HCT116 (cell line): Measurements from ENCODE around the gene ACP1. TPM values are rescaled to one million over a fixed set of nuclear protein-coding genes. Genes with fewer than 3 reads are reported as not detected.

Experiments
- ATAC-seq: fragments of 200-7000 bp; cut with Tn5 transposase; 2 replicates; pipeline ENCODE4 v1.9.1; 2020; ENCODE audit warnings: mild to moderate bottlenecking, moderate library complexity
- BruUV-seq: library from RNA; stranded (reverse); fragments of 400-500 nt; replicated peaks from 2 replicates; lab custom pipeline; 2021; lab: Mats Ljungman, UMichigan
- CTCF ChIA-PET: fragments of 300-600 bp; sonication (Branson Sonifier 250); formaldehyde crosslinking; loops from one replicate; lab custom pipeline; 2021; ENCODE audit warnings: antibody characterized with exemption; lab: Charles Lee
- POLR2A ChIA-PET: fragments of 300-600, 350-600 bp; sonication (Branson Sonifier 250); formaldehyde crosslinking; loops from one replicate; lab custom pipeline; 2021; ENCODE audit warnings: antibody characterized with exemption; lab: Charles Lee
- RAD21 ChIA-PET, 2 experiments: fragments of 300-600 bp; sonication (Branson Sonifier 250); formaldehyde crosslinking; loops; one replicate each; lab custom pipeline; 2023; ENCODE audit warnings: low total read pairs in 2 of 2; ENCODE audit not compliant: uncharacterized antibody in 2 of 2, unreplicated experiment in 2 of 2, low non-redundant PET in 1 of 2; lab: Charles Lee
- DNase-seq: peaks from one replicate; pipeline ENCODE4 v3.0.0-alpha.2; 2010; ENCODE audit warnings: low read depth, low spot score
- H2AFZ ChIP-seq: fragments of 200-600 bp; shearing (Covaris generic), sonication (generic); 2 replicates; pipeline ENCODE4 v1.6.1; 2017; ENCODE audit warnings: low read depth, mixed run types, mixed read lengths, antibody characterized with exemption, low read length; ENCODE audit not compliant: poor library complexity, severe bottlenecking
- H3K27ac ChIP-seq: 2 replicates; pipeline ENCODE4 v1.5.1; 2012; ENCODE audit warnings: low read depth, low read length
- H3K27me3 ChIP-seq: fragments of 200-600 bp; sonication (generic); 2 replicates; pipeline ENCODE4 v1.6.1; 2016; ENCODE audit warnings: mixed run types, low read length, mixed read lengths; ENCODE audit not compliant: insufficient read depth
- H3K36me3 ChIP-seq, 2 experiments: fragments of 200-500 bp in 1 of 2; fragments of 200-600 bp in 1 of 2; sonication (Bioruptor generic) in 1 of 2; sonication (generic) in 1 of 2; 2 replicates each; pipeline versions ENCODE4 v1.5.1 to v1.6.1; 2014 to 2016; ENCODE audit warnings: low read length in 2 of 2, inconsistent platforms in 1 of 2, mixed read lengths in 1 of 2, mixed run types in 1 of 2; ENCODE audit not compliant: insufficient read depth in 2 of 2, control insufficient read depth in 1 of 2
- H3K4me1 ChIP-seq, 2 experiments: fragments of 200-600 bp in 1 of 2; sonication (generic) in 1 of 2; 2 replicates each; pipeline versions ENCODE4 v1.5.1 to v1.6.1; 2012 to 2017; ENCODE audit warnings: low read length in 2 of 2, inconsistent platforms in 1 of 2, mild to moderate bottlenecking in 1 of 2, mixed read lengths in 1 of 2, mixed run types in 1 of 2, moderate library complexity in 1 of 2; ENCODE audit not compliant: insufficient read depth in 2 of 2, control insufficient read depth in 1 of 2
- H3K4me2 ChIP-seq: fragments of 200-600 bp; sonication (generic); 2 replicates; pipeline ENCODE4 v1.6.1; 2017; ENCODE audit warnings: mixed run types, low read length, mixed read lengths
- H3K4me3 ChIP-seq, 2 experiments: fragments of 200-600 bp in 1 of 2; sonication (generic) in 1 of 2; replicated peaks in 1 of 2; 2 replicates each; pipeline ENCODE4 v1.5.1; 2011 to 2016; ENCODE audit warnings: low read length in 2 of 2, control low read depth in 1 of 2, low read depth in 1 of 2, mild to moderate bottlenecking in 1 of 2, mixed read lengths in 1 of 2, mixed run types in 1 of 2
- H3K79me2 ChIP-seq: fragments of 200-600 bp; sonication (generic); 2 replicates; pipeline ENCODE4 v1.6.1; 2017; ENCODE audit warnings: mild to moderate bottlenecking, mixed run types, low read length, moderate library complexity, mixed read lengths; ENCODE audit not compliant: insufficient read depth
- H3K9ac ChIP-seq: fragments of 200-600 bp; sonication (generic); 2 replicates; pipeline ENCODE4 v1.6.1; 2016; ENCODE audit warnings: low read length, mixed read lengths
- H3K9me2 ChIP-seq: fragments of 200-600 bp; sonication (generic), shearing (Covaris generic); 2 replicates; pipeline ENCODE4 v1.6.1; 2017; ENCODE audit warnings: mixed run types, mild to moderate bottlenecking, moderate library complexity; ENCODE audit not compliant: insufficient read depth
- H3K9me3 ChIP-seq, 2 experiments: fragments of 200-500 bp in 1 of 2; fragments of 200-600 bp in 1 of 2; sonication (Bioruptor generic) in 1 of 2; sonication (generic) in 1 of 2; 2 replicates each; pipeline ENCODE4 v1.6.1; 2014 to 2017; ENCODE audit warnings: low read length in 2 of 2, mixed read lengths in 2 of 2, inconsistent platforms in 1 of 2, low read depth in 1 of 2, mild to moderate bottlenecking in 1 of 2, mixed run types in 1 of 2, moderate library complexity in 1 of 2; ENCODE audit not compliant: control insufficient read depth in 1 of 2, insufficient read depth in 1 of 2
- H4K20me1 ChIP-seq: fragments of 200-600 bp; sonication (generic), shearing (Covaris generic); 2 replicates; pipeline ENCODE4 v1.6.1; 2017; ENCODE audit warnings: mixed run types, mild to moderate bottlenecking, moderate library complexity; ENCODE audit not compliant: insufficient read depth
- CBX3 ChIP-seq: IDR thresholded peaks from 2 replicates; pipeline ENCODE4 v1.6.1; 2012; ENCODE audit warnings: low read depth
- CEBPB ChIP-seq: IDR thresholded peaks from 2 replicates; pipeline ENCODE4 v1.6.1; 2012; ENCODE audit warnings: low read depth
- EGR1 ChIP-seq: IDR thresholded peaks from 2 replicates; pipeline ENCODE4 v1.6.1; 2012; ENCODE audit warnings: low read depth
- ELF1 ChIP-seq: IDR thresholded peaks from 2 replicates; pipeline ENCODE4 v1.6.1; 2012; ENCODE audit warnings: low read depth, borderline replicate concordance
- EZH2 ChIP-seq: fragments of 200-600 bp; sonication (generic); IDR thresholded peaks from 2 replicates; pipeline ENCODE4 v1.6.1; 2017; ENCODE audit warnings: antibody characterized with exemption, mixed run types
- EZH2phosphoT487 ChIP-seq: fragments of 200-600 bp; IDR thresholded peaks from 2 replicates; pipeline ENCODE4 v1.6.1; 2018; ENCODE audit warnings: antibody characterized with exemption, borderline replicate concordance
- POLR2A ChIP-seq: IDR thresholded peaks from 2 replicates; pipeline ENCODE4 v1.7.0; 2011; ENCODE audit warnings: borderline replicate concordance; ENCODE audit not compliant: insufficient read depth, insufficient read length; ENCODE audit errors: extremely low read depth
- POLR2AphosphoS5 ChIP-seq: IDR thresholded peaks from 2 replicates; pipeline ENCODE4 v1.6.1; 2011; ENCODE audit warnings: mild to moderate bottlenecking, low read depth, low read length, moderate library complexity
- SIN3A ChIP-seq: IDR thresholded peaks from 2 replicates; pipeline ENCODE4 v1.6.1; 2012; ENCODE audit warnings: low read depth
- YY1 ChIP-seq: IDR thresholded peaks from 2 replicates; pipeline ENCODE4 v1.6.1; 2011; ENCODE audit warnings: low read length, low read depth, moderate library complexity, mild to moderate bottlenecking; ENCODE audit not compliant: insufficient replicate concordance; ENCODE audit errors: extremely low read depth
- intact Hi-C: fragments of 100-400 bp; cut with micrococcal nuclease; formaldehyde crosslinking; loops from 2 replicates; pipeline ENCODE4 v1.10.0; 2022
- total RNA-seq: library from RNA; stranded (reverse); gene quantifications from one replicate; pipeline ENCODE4 v1.2.1, GENCODE V29; 2021; ENCODE audit not compliant: unreplicated experiment
- TF ChIP-seq, protein P1 (sequence below), 3 experiments: fragments of 200-600 bp in 1 of 3; sonication (generic) in 1 of 3; IDR thresholded peaks in 2 of 3; conservative IDR thresholded peaks in 1 of 3; 2 replicates each; pipeline ENCODE4 v1.5.1; 2012 to 2017; ENCODE audit warnings: low read depth in 2 of 3, low read length in 2 of 3, antibody characterized with exemption in 1 of 3, borderline replicate concordance in 1 of 3, control low read depth in 1 of 3, mild to moderate bottlenecking in 1 of 3, mixed read lengths in 1 of 3, mixed run types in 1 of 3, moderate library complexity in 1 of 3; ENCODE audit not compliant: insufficient read depth in 1 of 3
- TF ChIP-seq, protein P2 (sequence below): IDR thresholded peaks from 2 replicates; pipeline ENCODE4 v1.6.1; 2011; ENCODE audit warnings: mild to moderate bottlenecking, low read length, moderate library complexity; ENCODE audit not compliant: insufficient replicate concordance; ENCODE audit errors: extremely low read depth

Gene ACP1
- total RNA-seq, 1 experiment from 2014 or later, result 113 TPM

DNA sequence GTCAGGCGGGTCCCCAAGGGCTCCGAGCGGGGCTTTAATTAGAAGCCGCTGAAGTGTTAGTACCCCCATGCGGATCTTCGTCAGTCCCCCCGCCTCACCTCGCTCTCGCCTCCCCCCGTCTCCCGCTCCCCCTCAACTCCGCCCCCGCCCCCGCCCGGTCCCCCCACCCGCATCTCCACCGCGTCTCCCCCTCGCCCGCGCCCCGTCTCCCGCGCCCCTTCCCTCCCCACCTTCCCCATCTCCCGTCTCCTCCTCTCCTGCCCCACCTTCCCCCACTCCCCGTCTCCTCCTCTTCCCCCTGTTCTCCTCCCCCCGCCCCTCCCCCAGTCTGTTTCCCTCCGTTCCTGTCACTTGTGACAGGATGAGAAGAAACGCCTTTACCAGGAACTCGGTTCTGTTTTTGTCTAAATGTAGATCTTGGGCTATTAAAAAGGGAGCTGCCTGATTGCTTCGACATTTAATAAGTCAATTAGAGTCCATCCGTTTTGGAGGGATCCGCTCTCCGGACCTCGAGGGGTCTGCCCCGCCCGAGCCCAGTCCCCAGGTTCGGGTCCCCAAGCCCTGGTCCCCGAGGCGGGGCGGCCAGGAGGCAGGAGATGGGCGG lies 24.1 kb downstream of the ACP1 start:
- DNase-seq, result no peak
- H3K36me3 ChIP-seq, result no peaks in the 10 kb centered on the region
- no peaks in the 10 kb centered on the region for H3K4me1 ChIP-seq
- H3K4me3 ChIP-seq, result no peak overlapping the region
- no peak overlapping the region for H3K4me2 ChIP-seq
- ATAC-seq, result no peak
- H3K27me3 ChIP-seq, result no peaks in the 10 kb centered on the region
- ChIA-PET POLR2A (no interaction called here), CTCF (no interaction called here), RAD21 (no interaction called here)
- H3K9me2 ChIP-seq, result no peaks in the 10 kb centered on the region
- H3K27ac ChIP-seq, result no peak overlapping the region
- no peaks in the 10 kb centered on the region for H4K20me1 ChIP-seq
- no peaks in the 10 kb centered on the region for H3K9me3 ChIP-seq
- H2AFZ ChIP-seq, result no peak overlapping the region
- H3K79me2 ChIP-seq, result no peaks in the 10 kb centered on the region
- no peak overlapping the region for H3K9ac ChIP-seq
- no TSS peak for BruUV-seq
- intact Hi-C loops, result no loop called here
- no peak for TF ChIP-seq CEBPB
- no peak for TF ChIP-seq POLR2A
- no peak for TF ChIP-seq EGR1
- TF ChIP-seq, protein P1, sequence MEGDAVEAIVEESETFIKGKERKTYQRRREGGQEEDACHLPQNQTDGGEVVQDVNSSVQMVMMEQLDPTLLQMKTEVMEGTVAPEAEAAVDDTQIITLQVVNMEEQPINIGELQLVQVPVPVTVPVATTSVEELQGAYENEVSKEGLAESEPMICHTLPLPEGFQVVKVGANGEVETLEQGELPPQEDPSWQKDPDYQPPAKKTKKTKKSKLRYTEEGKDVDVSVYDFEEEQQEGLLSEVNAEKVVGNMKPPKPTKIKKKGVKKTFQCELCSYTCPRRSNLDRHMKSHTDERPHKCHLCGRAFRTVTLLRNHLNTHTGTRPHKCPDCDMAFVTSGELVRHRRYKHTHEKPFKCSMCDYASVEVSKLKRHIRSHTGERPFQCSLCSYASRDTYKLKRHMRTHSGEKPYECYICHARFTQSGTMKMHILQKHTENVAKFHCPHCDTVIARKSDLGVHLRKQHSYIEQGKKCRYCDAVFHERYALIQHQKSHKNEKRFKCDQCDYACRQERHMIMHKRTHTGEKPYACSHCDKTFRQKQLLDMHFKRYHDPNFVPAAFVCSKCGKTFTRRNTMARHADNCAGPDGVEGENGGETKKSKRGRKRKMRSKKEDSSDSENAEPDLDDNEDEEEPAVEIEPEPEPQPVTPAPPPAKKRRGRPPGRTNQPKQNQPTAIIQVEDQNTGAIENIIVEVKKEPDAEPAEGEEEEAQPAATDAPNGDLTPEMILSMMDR (IDR thresholded peaks at IDR 0.05 in 2 of 3, conservative IDR thresholded peaks at IDR 0.05 in 1 of 3; ENCODE audit: borderline replicate concordance in 1 of 3, insufficient read depth in 1 of 3, low read depth in 2 of 3, low read length in 2 of 3), result no peak
- no peak for TF ChIP-seq EZH2phosphoT487
- no peak for TF ChIP-seq SIN3A
- no peak for TF ChIP-seq YY1

DNA sequence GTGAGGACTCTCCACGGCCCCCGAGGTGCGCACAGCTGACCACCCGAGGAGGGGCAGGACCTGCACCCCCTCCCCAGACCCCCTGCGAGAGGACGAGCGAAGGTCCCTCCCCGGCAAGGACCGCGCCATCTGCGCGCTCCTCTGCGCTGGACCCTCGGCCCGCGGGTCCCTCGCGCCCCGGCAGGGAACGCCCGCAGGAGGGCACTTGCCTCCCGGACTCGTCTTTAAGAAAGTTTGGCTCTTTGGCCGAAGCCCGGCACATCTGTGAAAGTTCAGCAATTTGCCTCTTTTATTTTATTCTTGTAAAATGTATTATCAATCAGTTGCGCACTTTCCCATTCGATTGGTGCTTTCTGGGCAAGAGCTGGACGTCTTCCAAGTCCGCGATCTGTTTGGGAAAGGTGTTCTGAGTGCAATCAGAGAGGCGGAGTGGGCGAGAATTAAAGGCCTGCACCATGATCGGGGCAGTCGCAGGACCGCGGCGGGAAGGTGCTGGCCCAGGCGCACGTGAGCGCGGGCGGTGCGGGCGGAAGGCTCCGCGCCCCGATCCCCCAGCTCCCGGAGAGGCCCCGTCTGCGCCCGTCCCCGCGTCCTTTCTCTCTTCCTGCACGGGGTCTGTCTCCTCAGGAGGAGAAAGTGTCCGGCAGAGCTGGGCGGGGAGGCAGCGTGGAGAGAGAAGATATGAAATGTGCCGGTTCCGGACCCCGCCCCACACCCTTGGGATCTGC lies 24.8 kb downstream of the ACP1 start:
- Histone ChIP-seq H2AFZ (no peak overlapping the region), H3K27me3 (no peaks in the 10 kb centered on the region), H4K20me1 (no peaks in the 10 kb centered on the region), H3K9me3 (no peaks in the 10 kb centered on the region), H3K79me2 (no peaks in the 10 kb centered on the region), H3K9me2 (no peaks in the 10 kb centered on the region), H3K4me1 (no peaks in the 10 kb centered on the region), H3K36me3 (no peaks in the 10 kb centered on the region), H3K27ac (no peak overlapping the region), H3K4me3 (no peak overlapping the region), H3K4me2 (no peak overlapping the region), H3K9ac (no peak overlapping the region)
- ChIA-PET CTCF (no interaction called here), POLR2A (no interaction called here), RAD21 (no interaction called here)
- ATAC-seq (no peak), DNase-seq (no peak)
- intact Hi-C loops, result no loop called here
- BruUV-seq, result no TSS peak
- no peak for TF ChIP-seq CEBPB
- no peak for TF ChIP-seq ELF1
- no peak for TF ChIP-seq POLR2A
- no peak for TF ChIP-seq EZH2phosphoT487
- no peak for TF ChIP-seq CBX3
- TF ChIP-seq, protein P2, sequence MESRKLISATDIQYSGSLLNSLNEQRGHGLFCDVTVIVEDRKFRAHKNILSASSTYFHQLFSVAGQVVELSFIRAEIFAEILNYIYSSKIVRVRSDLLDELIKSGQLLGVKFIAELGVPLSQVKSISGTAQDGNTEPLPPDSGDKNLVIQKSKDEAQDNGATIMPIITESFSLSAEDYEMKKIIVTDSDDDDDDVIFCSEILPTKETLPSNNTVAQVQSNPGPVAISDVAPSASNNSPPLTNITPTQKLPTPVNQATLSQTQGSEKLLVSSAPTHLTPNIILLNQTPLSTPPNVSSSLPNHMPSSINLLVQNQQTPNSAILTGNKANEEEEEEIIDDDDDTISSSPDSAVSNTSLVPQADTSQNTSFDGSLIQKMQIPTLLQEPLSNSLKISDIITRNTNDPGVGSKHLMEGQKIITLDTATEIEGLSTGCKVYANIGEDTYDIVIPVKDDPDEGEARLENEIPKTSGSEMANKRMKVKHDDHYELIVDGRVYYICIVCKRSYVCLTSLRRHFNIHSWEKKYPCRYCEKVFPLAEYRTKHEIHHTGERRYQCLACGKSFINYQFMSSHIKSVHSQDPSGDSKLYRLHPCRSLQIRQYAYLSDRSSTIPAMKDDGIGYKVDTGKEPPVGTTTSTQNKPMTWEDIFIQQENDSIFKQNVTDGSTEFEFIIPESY, result no peak
- TF ChIP-seq POLR2AphosphoS5, result no peak
- no peak for TF ChIP-seq EZH2
- TF ChIP-seq, protein P1 (IDR thresholded peaks at IDR 0.05 in 2 of 3, conservative IDR thresholded peaks at IDR 0.05 in 1 of 3; ENCODE audit: borderline replicate concordance in 1 of 3, insufficient read depth in 1 of 3, low read depth in 2 of 3, low read length in 2 of 3), result no peak
